ENCODE results near the gene KLHL8. TPM values are rescaled to one million over a fixed set of nuclear protein-coding genes. Genes with fewer than 3 reads are reported as not detected.

Gene KLHL8
- total and polyA plus RNA-seq, 2 donors (not counting 3 experiments of a cell fraction or from before 2014, with no cell fraction given): 1.7 to 9.0 TPM

DNA sequence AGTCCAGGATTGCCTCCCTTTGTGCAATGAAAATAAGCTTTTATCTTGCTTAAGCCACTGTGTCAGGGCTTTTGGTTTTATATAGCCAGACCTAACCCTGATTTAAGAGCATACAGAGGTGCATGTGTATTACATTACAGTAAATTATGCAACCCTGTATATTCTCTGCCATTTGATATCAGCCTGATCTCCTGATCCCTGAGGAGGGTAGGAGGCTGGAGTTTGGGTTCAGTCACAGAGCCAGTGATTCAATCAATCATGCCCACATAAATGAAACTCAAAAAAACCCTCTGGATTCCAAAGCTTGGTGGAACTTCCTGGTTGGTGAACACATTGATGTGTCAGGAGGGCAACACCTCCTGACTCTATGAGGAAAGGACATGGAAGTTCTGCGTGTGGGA lies 7.3 kb upstream of the KLHL8 start:
- no TSS peak for BruUV-seq (replicated peaks)
- TF ChIP-seq, protein P1, sequence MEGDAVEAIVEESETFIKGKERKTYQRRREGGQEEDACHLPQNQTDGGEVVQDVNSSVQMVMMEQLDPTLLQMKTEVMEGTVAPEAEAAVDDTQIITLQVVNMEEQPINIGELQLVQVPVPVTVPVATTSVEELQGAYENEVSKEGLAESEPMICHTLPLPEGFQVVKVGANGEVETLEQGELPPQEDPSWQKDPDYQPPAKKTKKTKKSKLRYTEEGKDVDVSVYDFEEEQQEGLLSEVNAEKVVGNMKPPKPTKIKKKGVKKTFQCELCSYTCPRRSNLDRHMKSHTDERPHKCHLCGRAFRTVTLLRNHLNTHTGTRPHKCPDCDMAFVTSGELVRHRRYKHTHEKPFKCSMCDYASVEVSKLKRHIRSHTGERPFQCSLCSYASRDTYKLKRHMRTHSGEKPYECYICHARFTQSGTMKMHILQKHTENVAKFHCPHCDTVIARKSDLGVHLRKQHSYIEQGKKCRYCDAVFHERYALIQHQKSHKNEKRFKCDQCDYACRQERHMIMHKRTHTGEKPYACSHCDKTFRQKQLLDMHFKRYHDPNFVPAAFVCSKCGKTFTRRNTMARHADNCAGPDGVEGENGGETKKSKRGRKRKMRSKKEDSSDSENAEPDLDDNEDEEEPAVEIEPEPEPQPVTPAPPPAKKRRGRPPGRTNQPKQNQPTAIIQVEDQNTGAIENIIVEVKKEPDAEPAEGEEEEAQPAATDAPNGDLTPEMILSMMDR (IDR thresholded peaks at IDR 0.05; ENCODE audit: extremely low read depth in 1 of 2, insufficient read depth in 1 of 2, low read depth in 1 of 2, low read length in 2 of 2): no peak
- no peak for TF ChIP-seq EZH2 (IDR thresholded peaks at IDR 0.05; ENCODE audit: borderline replicate concordance, low read depth, low read length, severe bottlenecking)
- ChIA-PET CTCF (interaction anchor here (0.9 kb wide), 1 partner anchor 77 kb away, joined by 3 read pairs; no protein-coding TSS in a partner anchor), POLR2A (no interaction called here)
- dilution Hi-C loops (cut with MboI; ENCODE audit: extremely low pct_ligation_motif_present, low sequenced_read_pairs) (no loop called here), intact Hi-C loops (cut with micrococcal nuclease) (no loop called here)
- H3K27ac ChIP-seq (ENCODE audit: insufficient read depth, low read depth, low read length): no peak overlapping the region
- FAIRE-seq: no peak
- H2AFZ ChIP-seq (ENCODE audit: low read depth, low read length): no peak overlapping the region
- no peaks in the 10 kb centered on the region for H3K9me1 ChIP-seq (replicated peaks; ENCODE audit: control insufficient read depth, extremely low read depth, insufficient read depth, low read length)
- H3K9ac ChIP-seq (replicated peaks; ENCODE audit: extremely low read depth, insufficient read depth, low read length): no peak overlapping the region
- H3K4me1 ChIP-seq (ENCODE audit: control insufficient read depth, extremely low read depth, insufficient read depth, low read length): no peaks in the 10 kb centered on the region
- no peak overlapping the region for H3K4me3 ChIP-seq (replicated peaks in 1 of 3; ENCODE audit: insufficient read depth in 1 of 3, low read depth in 1 of 3, low read length in 3 of 3)
- peaks cover 4 to 10% of the 10 kb centered on the region in 2 experiments for H3K27me3 ChIP-seq (ENCODE audit: control insufficient read depth in 2 of 2, insufficient read depth in 2 of 2, low read length in 2 of 2)
- H3K4me2 ChIP-seq (ENCODE audit: insufficient read depth, low read length): no peak overlapping the region
- DNase-seq (ENCODE audit: low read depth, low spot score): no peak
- H4K20me1 ChIP-seq (replicated peaks; ENCODE audit: control insufficient read depth, extremely low read depth, insufficient read depth, low read length): no peaks in the 10 kb centered on the region
- H3K36me3 ChIP-seq (ENCODE audit: control insufficient read depth in 2 of 2, extremely low read depth in 1 of 2, insufficient read depth in 2 of 2, low read length in 2 of 2): no peaks in the 10 kb centered on the region
- H3K79me2 ChIP-seq (ENCODE audit: control insufficient read depth, insufficient read depth, low read length): no peaks in the 10 kb centered on the region
- no peaks in the 10 kb centered on the region for H3K9me3 ChIP-seq (replicated peaks; ENCODE audit: control insufficient read depth, insufficient read depth, low read length)

DNA sequence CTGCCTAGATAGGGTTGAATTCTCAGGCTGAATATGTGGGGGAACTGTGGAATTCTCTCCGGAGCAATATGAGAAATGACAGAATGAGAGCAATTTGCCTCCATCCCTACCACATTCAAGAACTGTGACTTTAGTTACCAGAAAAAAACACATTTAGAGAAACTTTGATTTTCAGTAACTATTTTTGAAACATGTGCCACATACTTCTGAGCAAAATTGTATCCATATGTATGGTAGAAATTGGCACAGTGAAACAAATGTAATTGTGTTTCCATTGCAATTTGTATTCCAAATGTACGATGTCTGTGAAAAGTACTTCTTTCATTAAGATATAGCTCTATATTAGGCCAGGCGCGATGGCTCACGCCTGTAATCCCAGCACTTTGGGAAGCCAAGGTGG lies 5.5 kb upstream of the KLHL8 start:
- peaks cover 1% of the 10 kb centered on the region for H3K4me1 ChIP-seq (ENCODE audit: control insufficient read depth, extremely low read depth, insufficient read depth, low read length)
- TF ChIP-seq, protein P2, sequence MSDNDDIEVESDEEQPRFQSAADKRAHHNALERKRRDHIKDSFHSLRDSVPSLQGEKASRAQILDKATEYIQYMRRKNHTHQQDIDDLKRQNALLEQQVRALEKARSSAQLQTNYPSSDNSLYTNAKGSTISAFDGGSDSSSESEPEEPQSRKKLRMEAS (IDR thresholded peaks at IDR 0.05; ENCODE audit: insufficient read depth, insufficient read length): no peak
- TF ChIP-seq FOS (IDR thresholded peaks at IDR 0.05; ENCODE audit: borderline replicate concordance, insufficient read depth, low read length) (no peak), JUN (IDR thresholded peaks at IDR 0.05; ENCODE audit: borderline replicate concordance, insufficient read depth, insufficient read length, low read depth) (no peak)
- POLR2A ChIA-PET: no interaction called here
- H3K36me3 ChIP-seq (ENCODE audit: control insufficient read depth in 2 of 2, extremely low read depth in 1 of 2, insufficient read depth in 2 of 2, low read length in 2 of 2): no peaks in the 10 kb centered on the region
- no peaks in the 10 kb centered on the region for H4K20me1 ChIP-seq (replicated peaks; ENCODE audit: control insufficient read depth, extremely low read depth, insufficient read depth, low read length)
- H2AFZ ChIP-seq (ENCODE audit: low read depth, low read length): no peak overlapping the region
- H3K79me2 ChIP-seq (ENCODE audit: control insufficient read depth, insufficient read depth, low read length): no peaks in the 10 kb centered on the region
- peaks cover 4 to 7% of the 10 kb centered on the region in 2 experiments for H3K27me3 ChIP-seq (ENCODE audit: control insufficient read depth in 2 of 2, insufficient read depth in 2 of 2, low read length in 2 of 2)
- no TSS peak for BruUV-seq (replicated peaks)
- FAIRE-seq (no peak), DNase-seq (ENCODE audit: low read depth, low spot score) (no peak)
- H3K4me2 ChIP-seq (ENCODE audit: insufficient read depth, low read length): no peak overlapping the region
- CTCF ChIA-PET: no interaction called here
- no peak overlapping the region for H3K27ac ChIP-seq (ENCODE audit: insufficient read depth, low read depth, low read length)
- dilution Hi-C loops (cut with MboI; ENCODE audit: extremely low pct_ligation_motif_present, low sequenced_read_pairs): no loop called here
- H3K9me1 ChIP-seq (replicated peaks; ENCODE audit: control insufficient read depth, extremely low read depth, insufficient read depth, low read length): no peaks in the 10 kb centered on the region
- intact Hi-C loops (cut with micrococcal nuclease): no loop called here
- no peaks in the 10 kb centered on the region for H3K9me3 ChIP-seq (replicated peaks; ENCODE audit: control insufficient read depth, insufficient read depth, low read length)
- H3K9ac ChIP-seq (replicated peaks; ENCODE audit: extremely low read depth, insufficient read depth, low read length): no peak overlapping the region
- no peak overlapping the region for H3K4me3 ChIP-seq (replicated peaks in 1 of 3; ENCODE audit: insufficient read depth in 1 of 3, low read depth in 1 of 3, low read length in 3 of 3)
